ENCODE data around the gene NOXO1. TPM values are rescaled to one million over a fixed set of nuclear protein-coding genes. Genes with fewer than 3 reads are reported as not detected.
A peak's percentile ranks its signal among the peaks of the same experiment; 100 is the strongest.

The NOXO1 gene
- total RNA-seq, 1 donor from 2014 or later, result 1.5 TPM

DNA sequence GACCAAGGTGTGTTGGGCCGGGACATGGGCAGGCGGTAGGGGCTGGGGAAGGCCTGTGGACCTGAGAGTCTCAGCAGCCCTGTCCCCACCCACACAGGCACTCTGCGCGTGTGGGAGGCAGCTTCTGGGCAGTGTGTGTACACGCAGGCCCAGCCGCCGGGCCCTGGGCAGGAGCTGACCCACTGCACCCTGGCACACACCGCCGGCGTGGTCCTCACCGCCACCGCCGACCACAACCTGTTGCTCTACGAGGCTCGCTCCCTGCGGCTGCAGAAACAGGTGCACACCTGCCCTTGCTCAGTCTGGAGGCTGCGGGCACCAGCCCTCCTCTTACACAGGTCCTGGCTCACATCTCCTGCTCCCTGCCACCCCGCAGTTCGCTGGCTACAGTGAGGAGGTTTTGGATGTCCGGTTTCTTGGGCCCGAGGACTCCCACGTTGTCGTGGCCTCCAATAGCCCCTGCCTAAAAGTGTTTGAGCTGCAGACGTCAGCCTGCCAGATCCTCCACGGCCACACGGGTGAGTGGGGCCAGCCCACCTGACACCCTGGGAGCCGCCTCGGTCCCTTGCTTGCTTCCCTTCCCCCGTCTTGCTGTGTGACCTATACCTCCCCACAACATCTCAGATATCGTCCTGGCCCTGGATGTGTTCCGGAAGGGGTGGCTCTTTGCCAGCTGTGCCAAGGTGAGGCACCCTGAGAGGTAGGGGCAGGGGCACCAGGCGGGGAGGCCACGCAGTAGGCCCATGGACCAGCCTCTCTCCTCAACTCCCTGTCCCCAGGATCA lies 5.6 kb downstream of the NOXO1 start:
- Mint-ChIP-seq H3K9me3 (ENCODE audit: low read depth) (no peaks in the 10 kb centered on the region), H3K27ac (no peak overlapping the region), H3K4me3 (ENCODE audit: low read depth) (peak overlapping the region; percentile 16), H3K36me3 (ENCODE audit: insufficient read depth) (peaks cover 7% of the 10 kb centered on the region), H3K27me3 (peaks cover 14% of the 10 kb centered on the region), H3K4me1 (ENCODE audit: low read depth) (peaks cover 14% of the 10 kb centered on the region)
- TF ChIP-seq, protein P1, sequence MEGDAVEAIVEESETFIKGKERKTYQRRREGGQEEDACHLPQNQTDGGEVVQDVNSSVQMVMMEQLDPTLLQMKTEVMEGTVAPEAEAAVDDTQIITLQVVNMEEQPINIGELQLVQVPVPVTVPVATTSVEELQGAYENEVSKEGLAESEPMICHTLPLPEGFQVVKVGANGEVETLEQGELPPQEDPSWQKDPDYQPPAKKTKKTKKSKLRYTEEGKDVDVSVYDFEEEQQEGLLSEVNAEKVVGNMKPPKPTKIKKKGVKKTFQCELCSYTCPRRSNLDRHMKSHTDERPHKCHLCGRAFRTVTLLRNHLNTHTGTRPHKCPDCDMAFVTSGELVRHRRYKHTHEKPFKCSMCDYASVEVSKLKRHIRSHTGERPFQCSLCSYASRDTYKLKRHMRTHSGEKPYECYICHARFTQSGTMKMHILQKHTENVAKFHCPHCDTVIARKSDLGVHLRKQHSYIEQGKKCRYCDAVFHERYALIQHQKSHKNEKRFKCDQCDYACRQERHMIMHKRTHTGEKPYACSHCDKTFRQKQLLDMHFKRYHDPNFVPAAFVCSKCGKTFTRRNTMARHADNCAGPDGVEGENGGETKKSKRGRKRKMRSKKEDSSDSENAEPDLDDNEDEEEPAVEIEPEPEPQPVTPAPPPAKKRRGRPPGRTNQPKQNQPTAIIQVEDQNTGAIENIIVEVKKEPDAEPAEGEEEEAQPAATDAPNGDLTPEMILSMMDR (IDR thresholded peaks at IDR 0.05; ENCODE audit: unreplicated experiment), result no peak
- no peak for DNase-seq (ENCODE audit: low spot score, unreplicated experiment)

DNA sequence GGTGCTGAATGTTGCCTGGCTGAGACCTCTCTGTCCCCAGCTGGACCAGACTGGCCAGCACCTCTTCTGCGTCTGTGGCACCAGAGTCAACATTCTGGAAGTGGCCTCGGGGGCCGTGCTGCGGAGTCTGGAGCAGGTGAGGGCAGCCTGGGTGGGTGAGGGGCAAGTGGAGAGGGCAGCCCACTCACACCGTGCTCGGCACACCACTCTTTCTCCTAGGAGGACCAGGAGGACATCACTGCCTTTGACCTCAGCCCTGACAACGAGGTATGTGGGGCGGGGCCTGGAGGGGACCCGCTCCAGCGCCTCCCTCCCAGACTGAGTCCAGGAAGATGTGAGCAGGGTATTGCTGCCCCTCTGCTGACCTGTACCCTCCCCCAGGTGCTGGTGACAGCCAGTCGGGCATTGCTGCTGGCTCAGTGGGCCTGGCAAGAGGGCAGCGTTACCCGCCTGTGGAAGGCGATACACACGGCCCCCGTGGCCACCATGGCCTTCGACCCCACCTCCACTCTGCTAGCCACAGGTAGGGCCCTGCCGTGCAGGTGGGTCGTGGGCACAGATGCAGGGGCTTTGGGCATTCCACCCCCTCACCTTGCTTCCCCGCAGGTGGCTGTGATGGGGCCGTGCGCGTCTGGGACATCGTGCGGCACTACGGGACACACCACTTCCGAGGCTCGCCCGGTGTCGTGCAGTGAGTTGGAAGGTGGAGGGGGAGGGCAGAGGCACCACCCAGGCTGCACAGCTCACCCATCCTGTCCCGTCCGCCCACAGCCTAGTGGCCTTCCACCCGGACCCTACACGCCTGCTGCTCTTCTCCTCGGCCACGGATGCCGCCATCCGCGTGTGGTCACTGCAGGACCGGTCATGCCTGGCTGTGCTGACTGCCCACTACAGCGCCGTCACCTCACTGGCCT lies 6.9 kb downstream of the NOXO1 start:
- H3K36me3 Mint-ChIP-seq (ENCODE audit: insufficient read depth), result peaks cover 7% of the 10 kb centered on the region
- H3K27me3 Mint-ChIP-seq, result peaks cover 4% of the 10 kb centered on the region
- H3K27ac Mint-ChIP-seq, result no peak overlapping the region
- peak overlapping the region; percentile 24 for H3K4me3 Mint-ChIP-seq (ENCODE audit: low read depth)
- DNase-seq (ENCODE audit: low spot score, unreplicated experiment), result no peak
- TF ChIP-seq, protein P1 (IDR thresholded peaks at IDR 0.05; ENCODE audit: unreplicated experiment), result no peak
- H3K4me1 Mint-ChIP-seq (ENCODE audit: low read depth), result peaks cover 14% of the 10 kb centered on the region
- H3K9me3 Mint-ChIP-seq (ENCODE audit: low read depth), result no peaks in the 10 kb centered on the region

DNA sequence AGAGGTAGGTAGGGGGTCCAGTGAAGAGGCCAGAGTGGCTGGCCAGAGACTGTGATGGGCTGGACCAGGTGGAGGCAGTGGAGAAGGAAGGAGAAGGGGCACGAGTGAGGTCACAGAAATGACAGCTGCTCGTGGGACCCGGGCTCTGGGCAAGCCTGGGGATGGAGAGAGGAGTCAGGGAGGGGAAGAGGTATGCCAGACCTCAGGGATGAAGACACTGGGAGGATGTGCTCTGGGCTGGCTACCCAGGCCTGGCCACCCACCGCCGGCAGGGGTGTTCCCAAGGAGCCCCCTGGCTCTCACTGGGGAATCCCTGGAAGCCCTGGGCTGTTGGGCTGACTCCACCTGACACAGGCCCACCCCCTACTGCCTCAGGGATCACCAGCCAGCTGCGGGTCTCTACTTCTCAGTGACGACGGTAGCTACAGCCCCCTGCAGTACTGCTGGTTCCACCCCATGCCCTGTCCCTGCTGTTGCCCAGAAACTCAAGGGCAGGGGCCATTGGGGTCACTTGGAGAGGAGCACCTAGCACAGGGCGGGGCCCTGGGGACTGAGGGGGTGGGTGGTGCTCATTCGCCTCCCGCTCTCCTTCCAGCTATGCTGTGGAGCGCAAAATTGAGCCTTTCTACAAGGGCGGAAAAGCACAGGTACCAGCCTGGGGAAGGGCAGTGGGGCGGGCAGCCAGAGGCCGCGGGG lies 7.7 kb downstream of the NOXO1 start:
- H3K9me3 Mint-ChIP-seq (ENCODE audit: low read depth), result no peaks in the 10 kb centered on the region
- no peak overlapping the region for H3K27ac Mint-ChIP-seq
- TF ChIP-seq, protein P1 (IDR thresholded peaks at IDR 0.05; ENCODE audit: unreplicated experiment), result no peak
- peaks cover 7% of the 10 kb centered on the region for H3K36me3 Mint-ChIP-seq (ENCODE audit: insufficient read depth)
- DNase-seq (ENCODE audit: low spot score, unreplicated experiment), result no peak
- H3K4me3 Mint-ChIP-seq (ENCODE audit: low read depth), result peak overlapping the region; percentile 93
- H3K27me3 Mint-ChIP-seq, result peaks cover 2% of the 10 kb centered on the region
- peaks cover 14% of the 10 kb centered on the region for H3K4me1 Mint-ChIP-seq (ENCODE audit: low read depth)

DNA sequence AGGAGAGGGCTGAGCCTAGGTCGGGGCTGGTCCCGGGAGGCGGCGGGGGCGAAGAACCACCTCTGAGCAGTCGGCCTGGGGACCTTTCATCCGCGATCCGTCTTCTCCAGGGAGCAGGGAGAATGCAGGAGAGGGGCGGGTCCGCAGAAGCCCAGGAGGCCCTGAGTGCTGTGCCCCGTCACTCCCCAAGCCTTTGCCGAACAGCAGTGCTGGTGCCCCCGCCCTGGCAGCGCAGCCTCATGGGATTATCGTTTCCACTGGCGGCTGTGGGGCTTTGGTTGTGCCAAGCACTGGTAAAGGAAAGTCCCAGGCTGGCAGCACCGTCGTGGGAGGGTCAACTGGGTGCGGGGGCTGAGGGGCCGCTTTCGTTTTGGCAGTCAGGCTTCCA lies 8.8 kb downstream of the NOXO1 start:
- TF ChIP-seq, protein P1 (IDR thresholded peaks at IDR 0.05; ENCODE audit: unreplicated experiment), result no peak
- H3K9me3 Mint-ChIP-seq (ENCODE audit: low read depth), result no peaks in the 10 kb centered on the region
- H3K4me1 Mint-ChIP-seq (ENCODE audit: low read depth), result peaks cover 14% of the 10 kb centered on the region
- H3K4me3 Mint-ChIP-seq (ENCODE audit: low read depth), result peak overlapping the region; percentile 93
- H3K27ac Mint-ChIP-seq, result peak overlapping the region; percentile 97
- no peaks in the 10 kb centered on the region for H3K27me3 Mint-ChIP-seq
- peaks cover 6% of the 10 kb centered on the region for H3K36me3 Mint-ChIP-seq (ENCODE audit: insufficient read depth)
- DNase-seq (ENCODE audit: low spot score, unreplicated experiment), result no peak
